Measurements from ENCODE around the gene SULT1C4. TPM values are rescaled to one million over a fixed set of nuclear protein-coding genes. Genes with fewer than 3 reads are reported as not detected.
A peak's percentile ranks its signal among the peaks of the same experiment; 100 is the strongest.

The SULT1C4 gene
- total and polyA plus RNA-seq, 2 of the 8 experiments (the other 6 are each of a cell fraction or from before 2014, with no cell fraction given), result 1.5 to 2.1 TPM

DNA sequence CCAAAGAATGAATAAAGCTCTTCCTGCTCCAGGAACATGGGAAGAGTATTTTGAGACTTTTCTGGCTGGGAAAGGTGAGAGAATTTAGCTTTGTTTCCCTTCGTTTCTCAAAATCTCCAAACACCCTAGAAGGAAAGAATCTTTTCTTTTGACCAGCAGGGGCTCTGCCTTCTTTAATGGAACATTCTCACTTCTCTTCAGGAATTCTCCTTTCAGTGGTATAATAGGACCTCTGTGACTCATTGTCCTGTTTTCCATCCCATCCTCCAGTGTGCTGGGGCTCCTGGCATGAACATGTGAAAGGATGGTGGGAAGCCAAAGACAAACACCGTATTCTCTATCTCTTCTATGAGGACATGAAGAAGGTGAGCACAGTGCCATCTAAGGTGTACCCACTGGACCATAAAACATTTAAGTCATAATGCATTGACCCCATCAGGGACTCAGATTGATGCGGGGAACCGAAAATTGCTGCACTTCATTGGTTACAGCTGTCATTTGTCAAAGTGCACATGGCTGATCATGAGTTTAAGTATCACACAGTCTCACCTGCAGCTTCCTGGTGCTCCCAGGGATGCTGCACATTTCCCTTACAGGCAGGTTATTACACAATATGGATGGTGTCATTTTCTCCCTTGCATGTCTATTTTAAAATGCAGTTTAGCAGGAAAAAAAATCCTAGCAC lies 5.5 kb downstream of the SULT1C4 start:
- Histone ChIP-seq H3K14ac (ENCODE audit: insufficient read length) (no peak overlapping the region), H4K5ac (ENCODE audit: insufficient read length, low read depth, low read length) (no peak overlapping the region), H3K9ac (replicated peaks in 1 of 4; ENCODE audit: extremely low read depth in 1 of 4, low read depth in 3 of 4, low read length in 3 of 4) (no peak overlapping the region; a peak in 1 of 7 replicates), H2BK12ac (ENCODE audit: low read depth, low read length) (peak overlapping the region; percentile 82; the same call in 1 of the 2 replicates), H3K4me3 (ENCODE audit: extremely low read depth in 1 of 4, insufficient read depth in 2 of 4, low read depth in 3 of 4, low read length in 4 of 4) (peak overlapping the region in 1 of 4 experiments; percentile 10; a peak in 1 of 8 replicates), H3K4me2 (ENCODE audit: insufficient read depth in 1 of 2, low read depth in 2 of 2, low read length in 2 of 2) (peak overlapping the region; percentile 10 to 55), H3K79me1 (ENCODE audit: low read depth, low read length) (no peaks in the 10 kb centered on the region), H4K20me1 (replicated peaks in 1 of 2; ENCODE audit: control insufficient read depth in 1 of 2, insufficient read depth in 2 of 2, low read length in 2 of 2) (no peaks in the 10 kb centered on the region), H2BK5ac (ENCODE audit: low read depth, low read length) (peak overlapping the region; percentile 76; the same call in 1 of the 2 replicates), H3K56ac (replicated peaks; ENCODE audit: insufficient read length, low read depth, low read length) (no peak overlapping the region), H3K27me3 (replicated peaks in 1 of 4; ENCODE audit: control insufficient read depth in 3 of 4, extremely low read depth in 1 of 4, insufficient read depth in 3 of 4, low read length in 3 of 4) (no peaks in the 10 kb centered on the region), H2AFZ (ENCODE audit: low read length) (0 out of 2 replicates have a peak overlapping the region, but pooled peaks have one; percentile 0), H3K4me1 (replicated peaks in 1 of 4; ENCODE audit: control insufficient read depth in 3 of 4, insufficient read depth in 4 of 4, low read length in 3 of 4) (peaks cover 0 to 13% (median 8%) of the 10 kb centered on the region in 4 experiments; a peak in 3 of 7 replicates), H4K91ac (replicated peaks; ENCODE audit: insufficient read length, low read length) (peak overlapping the region; percentile 36), H3K27ac (ENCODE audit: low read depth, low read length) (peak overlapping the region; percentile 70; the same call in 1 of the 2 replicates), H2BK15ac (ENCODE audit: low read length) (no peak overlapping the region), H2BK120ac (replicated peaks; ENCODE audit: low read depth, low read length) (peak overlapping the region; percentile 94), H3K36me3 (ENCODE audit: control insufficient read depth in 2 of 4, insufficient read depth in 4 of 4, low read length in 3 of 4) (no peaks in the 10 kb centered on the region; a peak in 1 of 8 replicates), H4K8ac (ENCODE audit: extremely low read depth, insufficient read depth, low read length) (no peak overlapping the region), H2AK5ac (ENCODE audit: low read depth, low read length) (peak overlapping the region; percentile 59; the same call in 1 of the 2 replicates), H3K4ac (replicated peaks; ENCODE audit: insufficient read length, low read depth, low read length) (no peak overlapping the region), H3K79me2 (ENCODE audit: control insufficient read depth in 1 of 2, insufficient read depth in 2 of 2, low read length in 2 of 2) (no peaks in the 10 kb centered on the region), H3K23ac (ENCODE audit: insufficient read length) (no peak overlapping the region), H3K9me3 (ENCODE audit: insufficient read depth in 2 of 2, low read depth in 1 of 2, low read length in 1 of 2) (no peaks in the 10 kb centered on the region), H3K23me2 (ENCODE audit: low read depth, low read length) (no peaks in the 10 kb centered on the region; the same call in 1 of the 2 replicates), H3K18ac (ENCODE audit: extremely low read depth, low read length) (peak overlapping the region; percentile 72), H2BK20ac (ENCODE audit: low read length) (peak overlapping the region; percentile 77; the same call in 1 of the 2 replicates)
- 59% methylated on average over 4 of the region's 4 CpGs; no CpG with 5 or more reads in 1 of the 2 experiments for WGBS, 2 experiments (ENCODE audit: extremely low coverage in 1 of 2, insufficient coverage in 1 of 2, insufficient read length in 1 of 2, insufficient replicate concordance in 2 of 2, low coverage in 1 of 2, low lambda C conversion rate in 2 of 2, missing lambda C conversion rate in 1 of 2)
- ChIA-PET CTCF (ENCODE audit: partially characterized antibody) (interaction anchor here (0.6 to 2.1 kb wide), 8 partner anchors 9 to 1786 kb away, joined by 3 to 6 read pairs (median 4); no protein-coding TSS in a partner anchor), POLR2A (ENCODE audit: partially characterized antibody) (interaction anchor here (0.5 to 1.5 kb wide), 6 partner anchors 7 to 628 kb away, joined by 3 to 5 read pairs (median 3); no protein-coding TSS in a partner anchor)
- DNase-seq (ENCODE audit: low read depth in 1 of 2, low spot score in 2 of 2) (no peak), FAIRE-seq (peak; percentile 36)
- 0 out of 4 replicates have a peak, but pooled peaks of 1 of the 2 experiments have one; percentile 41 for TF ChIP-seq HDAC2 (IDR thresholded peaks at IDR 0.05; ENCODE audit: borderline replicate concordance in 1 of 2, low read depth in 2 of 2, low read length in 2 of 2)
- TF ChIP-seq SP1 (IDR thresholded peaks at IDR 0.05; ENCODE audit: low read depth, low read length), result 0 out of 2 replicates have a peak, but pooled peaks have one; percentile 35
- peak; percentile 42 for TF ChIP-seq JUND (IDR thresholded peaks at IDR 0.05; ENCODE audit: low read length)
- TF ChIP-seq TAF7 (optimal IDR thresholded peaks at IDR 0.05; ENCODE audit: borderline replicate concordance, low read depth, low read length), result no peak
- TF ChIP-seq RFX5 (IDR thresholded peaks at IDR 0.05; ENCODE audit: borderline replicate concordance, low read depth, low read length), result no peak
- TF ChIP-seq E2F6 (IDR thresholded peaks at IDR 0.05), result peak; percentile 38
- no peak for TF ChIP-seq HDAC6 (IDR thresholded peaks at IDR 0.05; ENCODE audit: low read depth, low read length)
- no peak for TF ChIP-seq SP4 (IDR thresholded peaks at IDR 0.05; ENCODE audit: low read length)
- TF ChIP-seq RAD21 (IDR thresholded peaks at IDR 0.05 in 1 of 2, conservative IDR thresholded peaks at IDR 0.05 in 1 of 2; ENCODE audit: low read depth in 2 of 2, low read length in 2 of 2), result no peak
- no peak for TF ChIP-seq SIN3A (conservative IDR thresholded peaks at IDR 0.05 in 1 of 2, IDR thresholded peaks at IDR 0.05 in 1 of 2; ENCODE audit: low read depth in 1 of 2, low read length in 2 of 2)

Data from H1 (cell line).